ENCODE data around the gene RDM1. TPM values are rescaled to one million over a fixed set of nuclear protein-coding genes. Genes with fewer than 3 reads are reported as not detected.

The RDM1 gene, protein sequence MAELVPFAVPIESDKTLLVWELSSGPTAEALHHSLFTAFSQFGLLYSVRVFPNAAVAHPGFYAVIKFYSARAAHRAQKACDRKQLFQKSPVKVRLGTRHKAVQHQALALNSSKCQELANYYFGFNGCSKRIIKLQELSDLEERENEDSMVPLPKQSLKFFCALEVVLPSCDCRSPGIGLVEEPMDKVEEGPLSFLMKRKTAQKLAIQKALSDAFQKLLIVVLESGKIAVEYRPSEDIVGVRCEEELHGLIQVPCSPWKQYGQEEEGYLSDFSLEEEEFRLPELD
- total RNA-seq = 0.32 and 0.43 TPM in 2 replicates

DNA sequence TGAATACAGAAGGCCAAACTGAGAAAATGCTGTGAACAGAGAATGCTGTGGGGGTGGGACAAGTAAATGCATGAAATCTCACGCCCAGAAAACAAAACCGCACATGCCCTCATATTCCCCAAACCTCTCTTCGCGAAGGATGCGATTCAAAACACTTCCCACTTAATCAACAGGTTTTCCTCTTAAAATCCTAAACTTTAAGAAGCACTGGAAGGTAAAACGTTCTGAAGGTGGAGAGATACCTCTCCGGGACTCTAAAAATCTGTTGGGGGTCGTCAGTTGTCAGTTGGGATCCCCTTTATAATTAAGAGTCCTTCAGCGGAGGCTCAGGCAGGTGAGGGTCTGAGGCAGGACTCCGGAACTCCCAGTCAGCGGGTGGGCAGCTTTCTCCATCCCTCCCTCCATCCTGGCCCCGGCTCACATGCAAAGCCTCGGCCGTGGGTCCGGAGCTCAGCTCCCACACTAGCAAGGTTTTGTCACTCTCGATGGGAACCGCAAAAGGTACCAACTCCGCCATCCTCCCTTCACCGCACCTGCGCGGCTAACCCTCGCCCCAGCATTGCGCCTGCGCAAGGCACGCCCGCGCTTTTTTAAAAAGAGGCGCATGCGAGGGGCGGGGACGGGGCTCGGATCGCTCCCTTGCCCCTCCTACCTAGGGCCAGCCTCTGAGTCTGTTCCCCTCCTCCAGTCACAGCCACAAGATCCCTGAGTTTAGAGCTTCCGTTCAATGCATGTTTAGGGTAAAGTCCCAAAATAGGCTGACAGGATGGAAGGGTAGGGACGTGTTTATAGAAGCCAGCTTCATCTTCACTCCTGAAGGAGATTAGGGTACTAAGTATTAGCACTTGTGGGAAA, at the start of gene RDM1:
RDM1 (minus strand) TSS at position 563 of the 855 bp plus-strand sequence; CDS start at position 517, 46 bp downstream.
- TF ChIP-seq, protein P1, sequence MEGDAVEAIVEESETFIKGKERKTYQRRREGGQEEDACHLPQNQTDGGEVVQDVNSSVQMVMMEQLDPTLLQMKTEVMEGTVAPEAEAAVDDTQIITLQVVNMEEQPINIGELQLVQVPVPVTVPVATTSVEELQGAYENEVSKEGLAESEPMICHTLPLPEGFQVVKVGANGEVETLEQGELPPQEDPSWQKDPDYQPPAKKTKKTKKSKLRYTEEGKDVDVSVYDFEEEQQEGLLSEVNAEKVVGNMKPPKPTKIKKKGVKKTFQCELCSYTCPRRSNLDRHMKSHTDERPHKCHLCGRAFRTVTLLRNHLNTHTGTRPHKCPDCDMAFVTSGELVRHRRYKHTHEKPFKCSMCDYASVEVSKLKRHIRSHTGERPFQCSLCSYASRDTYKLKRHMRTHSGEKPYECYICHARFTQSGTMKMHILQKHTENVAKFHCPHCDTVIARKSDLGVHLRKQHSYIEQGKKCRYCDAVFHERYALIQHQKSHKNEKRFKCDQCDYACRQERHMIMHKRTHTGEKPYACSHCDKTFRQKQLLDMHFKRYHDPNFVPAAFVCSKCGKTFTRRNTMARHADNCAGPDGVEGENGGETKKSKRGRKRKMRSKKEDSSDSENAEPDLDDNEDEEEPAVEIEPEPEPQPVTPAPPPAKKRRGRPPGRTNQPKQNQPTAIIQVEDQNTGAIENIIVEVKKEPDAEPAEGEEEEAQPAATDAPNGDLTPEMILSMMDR (IDR thresholded peaks at IDR 0.05; ENCODE audit: insufficient read depth, low read depth, low read length) = no peak
- peak within 1 kb of the TSS; percentile 58 for H3K4me3 ChIP-seq (ENCODE audit: low read depth, low read length)
- DNase-seq (ENCODE audit: low read depth) = peak; percentile 62

DNA sequence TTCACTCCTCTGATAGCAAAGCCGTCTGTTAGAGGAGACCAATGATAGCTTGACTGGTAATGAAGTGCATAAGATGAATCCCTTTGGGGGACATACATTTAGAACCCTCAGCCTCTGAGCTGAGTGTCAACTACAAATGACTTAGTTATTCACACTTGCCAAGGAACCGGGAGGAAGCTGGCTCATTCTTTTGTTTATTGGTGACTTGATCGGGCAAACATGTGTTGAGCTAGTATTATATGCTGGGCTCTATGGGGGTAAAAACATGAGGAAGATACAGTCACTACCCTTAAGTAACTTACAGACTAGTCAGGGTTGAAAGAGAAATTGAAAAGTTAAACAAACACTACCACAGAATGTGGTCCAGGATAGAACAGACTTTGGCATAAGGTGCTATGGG, 47.8 kb upstream of the RDM1 start:
- no peak overlapping the region for H3K4me3 ChIP-seq (ENCODE audit: low read depth, low read length)
- TF ChIP-seq, protein P1 (IDR thresholded peaks at IDR 0.05; ENCODE audit: insufficient read depth, low read depth, low read length) = no peak
- no peak for DNase-seq (ENCODE audit: low read depth)

DNA sequence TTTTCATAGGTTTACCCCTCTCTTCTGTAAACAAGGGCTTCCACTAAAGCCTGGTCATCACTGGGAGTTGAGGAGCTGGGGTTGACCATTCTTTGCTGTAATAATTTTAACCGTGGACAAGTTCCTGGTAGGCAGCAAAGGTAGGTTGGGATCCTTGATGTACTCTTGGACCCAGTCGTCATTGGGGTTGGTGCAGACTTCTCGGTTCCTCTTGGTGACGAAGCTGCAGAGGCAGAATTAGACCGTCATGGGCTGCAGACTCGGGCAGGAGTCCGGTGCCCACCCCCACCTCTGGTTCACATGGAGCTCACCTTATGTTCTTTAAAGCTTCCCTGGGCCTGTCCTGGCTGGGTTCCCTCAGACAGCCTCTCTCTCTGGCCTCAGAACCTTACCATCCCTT, 46.9 kb upstream of the RDM1 start:
- TF ChIP-seq, protein P1 (IDR thresholded peaks at IDR 0.05; ENCODE audit: insufficient read depth, low read depth, low read length) = no peak
- H3K4me3 ChIP-seq (ENCODE audit: low read depth, low read length) = no peak overlapping the region
- no peak for DNase-seq (ENCODE audit: low read depth)

DNA sequence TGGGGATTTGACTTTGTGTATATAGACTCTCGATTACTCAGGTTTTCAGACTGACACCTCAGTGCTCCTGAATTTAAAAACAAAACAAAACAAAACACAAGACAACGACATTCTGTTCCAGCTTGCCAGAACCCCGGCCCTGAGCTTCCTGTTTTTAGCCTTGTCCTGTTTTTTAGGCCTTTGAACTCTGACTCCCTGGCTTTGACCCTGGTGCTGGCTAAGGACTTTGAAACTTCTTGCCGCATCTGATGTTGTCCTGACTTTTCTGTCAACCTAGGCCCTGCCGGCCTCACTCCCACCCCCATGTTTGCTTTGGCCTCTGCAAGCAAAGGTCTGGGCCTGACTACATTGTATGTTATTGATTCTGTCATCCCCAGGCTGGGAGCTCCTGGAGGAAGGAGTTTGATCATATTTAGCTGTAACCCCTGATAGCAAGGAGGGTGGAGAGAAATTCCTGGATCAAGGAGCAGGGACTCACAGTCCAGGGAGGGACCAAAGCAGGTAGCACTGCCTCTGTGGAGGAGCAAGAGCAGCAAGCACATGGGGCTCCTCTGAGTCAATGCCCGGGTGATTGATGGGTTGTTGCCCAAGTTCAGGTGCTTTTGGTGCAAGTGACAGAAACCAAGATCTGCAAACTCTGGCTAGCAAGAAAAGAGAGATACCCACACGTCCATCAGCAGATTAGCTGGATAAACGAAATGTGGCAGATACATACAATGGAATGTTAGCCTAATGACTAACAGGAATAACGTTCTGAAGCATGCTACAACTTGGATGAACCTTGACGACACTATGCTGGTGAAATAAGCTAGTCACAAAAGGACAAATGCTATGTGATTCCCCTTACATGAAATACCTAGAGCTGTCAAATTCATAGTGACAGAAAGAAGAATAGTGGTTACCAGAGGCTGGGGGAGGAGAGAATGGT, 43.0 kb upstream of the RDM1 start:
- TF ChIP-seq, protein P1 (IDR thresholded peaks at IDR 0.05; ENCODE audit: insufficient read depth, low read depth, low read length) = no peak
- no peak for DNase-seq (ENCODE audit: low read depth)
- no peak overlapping the region for H3K4me3 ChIP-seq (ENCODE audit: low read depth, low read length)

DNA sequence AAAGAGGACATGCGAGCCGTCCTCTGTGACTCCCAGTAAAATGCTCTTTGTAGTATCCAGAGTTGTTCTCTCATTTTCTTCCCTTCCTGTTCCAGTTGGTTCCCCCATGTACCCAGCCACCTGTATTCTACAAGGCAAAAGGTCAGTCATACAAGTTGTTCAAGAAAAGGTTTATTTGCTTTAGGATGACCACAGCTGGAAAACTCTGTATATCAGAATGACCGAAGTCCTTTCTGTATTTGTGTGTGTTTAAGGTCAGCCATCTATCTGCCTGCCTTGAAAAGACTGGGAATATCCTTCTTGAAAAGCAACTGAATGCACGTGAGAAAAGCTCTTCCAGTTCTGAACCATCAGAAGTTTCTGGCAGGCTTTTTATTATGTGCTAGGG, 42.4 kb upstream of the RDM1 start:
- DNase-seq (ENCODE audit: low read depth) = no peak
- no peak overlapping the region for H3K4me3 ChIP-seq (ENCODE audit: low read depth, low read length)
- TF ChIP-seq, protein P1 (IDR thresholded peaks at IDR 0.05; ENCODE audit: insufficient read depth, low read depth, low read length) = no peak

DNA sequence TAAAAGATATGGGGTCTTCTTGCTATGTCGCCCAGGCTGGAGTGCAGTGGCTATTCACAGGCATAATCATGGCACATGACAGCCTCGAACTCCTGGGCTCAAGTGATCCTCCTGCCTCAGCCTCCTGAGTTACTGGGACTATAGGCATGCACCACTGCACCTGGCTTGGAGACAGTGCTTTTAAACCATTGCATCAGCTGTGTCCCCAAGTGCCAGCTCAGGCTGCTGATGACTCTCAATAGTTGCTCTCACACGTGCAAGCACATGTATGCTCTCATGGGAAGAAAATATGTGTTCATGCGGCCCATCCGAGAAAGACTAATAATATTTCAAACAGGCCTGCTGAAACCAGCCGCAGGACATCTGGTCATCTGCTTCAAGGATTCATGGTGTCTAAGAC, 42.0 kb upstream of the RDM1 start:
- no peak overlapping the region for H3K4me3 ChIP-seq (ENCODE audit: low read depth, low read length)
- DNase-seq (ENCODE audit: low read depth) = no peak
- TF ChIP-seq, protein P1 (IDR thresholded peaks at IDR 0.05; ENCODE audit: insufficient read depth, low read depth, low read length) = no peak

Data from fibroblast of villous mesenchyme (primary cell).